Inflammatory macrophage (primary cell): ENCODE results near the gene STRN.
"Not testable (repeated sequence)": the region's sequence is repeated elsewhere in the genome, so short reads cannot be mapped to it uniquely, and the experiment has no call there.

Experiments used
- DNase-seq, 2 donors: peaks; one replicate each; pipeline ENCODE4 v3.0.0-alpha.2; 2020 to 2022

Gene STRN

GRCh38 chr2:36834203-36834602 lies 132.1 kb downstream of the STRN start:
- DNase-seq = no peak

- DNase-seq = no peak
Measured at GRCh38 chr2:36831185-36831584, 135.2 kb downstream of the STRN start.

- DNase-seq = not testable (repeated sequence)
Measured at GRCh38 chr2:36824683-36825082, 141.7 kb downstream of the STRN start.

- DNase-seq = no peak
Measured at GRCh38 chr2:36824273-36824672, 142.1 kb downstream of the STRN start.

- no peak for DNase-seq
Measured at GRCh38 chr2:36823862-36824261, 142.5 kb downstream of the STRN start.

- no peak for DNase-seq
Measured at GRCh38 chr2:36820942-36821605, 145.3 kb downstream of the STRN start.

GRCh38 chr2:36819095-36819711 lies 147.1 kb downstream of the STRN start:
- no peak for DNase-seq

- no peak for DNase-seq
Measured at GRCh38 chr2:36818542-36818941, 147.8 kb downstream of the STRN start.

- no peak for DNase-seq
Measured at GRCh38 chr2:36812196-36812595, 154.1 kb downstream of the STRN start.

- no peak for DNase-seq
Measured at GRCh38 chr2:36811071-36811470, 155.3 kb downstream of the STRN start.

GRCh38 chr2:36809069-36809445 lies 157.3 kb downstream of the STRN start:
- no peak for DNase-seq

GRCh38 chr2:36808386-36809068 lies 157.8 kb downstream of the STRN start:
- DNase-seq = no peak

GRCh38 chr2:36807223-36807886 lies 159.0 kb downstream of the STRN start:
- DNase-seq = no peak

GRCh38 chr2:36805635-36806224 lies 160.6 kb downstream of the STRN start:
- DNase-seq = no peak

- no peak for DNase-seq
Measured at GRCh38 chr2:36802952-36803351, 163.4 kb downstream of the STRN start.

- DNase-seq = no peak
Measured at GRCh38 chr2:36801088-36801487, 165.2 kb downstream of the STRN start.

GRCh38 chr2:36800381-36800780 lies 166.0 kb downstream of the STRN start:
- no peak for DNase-seq

- DNase-seq = no peak
Measured at GRCh38 chr2:36798724-36799123, 167.6 kb downstream of the STRN start.

GRCh38 chr2:36797324-36798070 lies 168.8 kb downstream of the STRN start:
- DNase-seq = no peak
